ENCODE data around the gene HOXB3.

DNA sequence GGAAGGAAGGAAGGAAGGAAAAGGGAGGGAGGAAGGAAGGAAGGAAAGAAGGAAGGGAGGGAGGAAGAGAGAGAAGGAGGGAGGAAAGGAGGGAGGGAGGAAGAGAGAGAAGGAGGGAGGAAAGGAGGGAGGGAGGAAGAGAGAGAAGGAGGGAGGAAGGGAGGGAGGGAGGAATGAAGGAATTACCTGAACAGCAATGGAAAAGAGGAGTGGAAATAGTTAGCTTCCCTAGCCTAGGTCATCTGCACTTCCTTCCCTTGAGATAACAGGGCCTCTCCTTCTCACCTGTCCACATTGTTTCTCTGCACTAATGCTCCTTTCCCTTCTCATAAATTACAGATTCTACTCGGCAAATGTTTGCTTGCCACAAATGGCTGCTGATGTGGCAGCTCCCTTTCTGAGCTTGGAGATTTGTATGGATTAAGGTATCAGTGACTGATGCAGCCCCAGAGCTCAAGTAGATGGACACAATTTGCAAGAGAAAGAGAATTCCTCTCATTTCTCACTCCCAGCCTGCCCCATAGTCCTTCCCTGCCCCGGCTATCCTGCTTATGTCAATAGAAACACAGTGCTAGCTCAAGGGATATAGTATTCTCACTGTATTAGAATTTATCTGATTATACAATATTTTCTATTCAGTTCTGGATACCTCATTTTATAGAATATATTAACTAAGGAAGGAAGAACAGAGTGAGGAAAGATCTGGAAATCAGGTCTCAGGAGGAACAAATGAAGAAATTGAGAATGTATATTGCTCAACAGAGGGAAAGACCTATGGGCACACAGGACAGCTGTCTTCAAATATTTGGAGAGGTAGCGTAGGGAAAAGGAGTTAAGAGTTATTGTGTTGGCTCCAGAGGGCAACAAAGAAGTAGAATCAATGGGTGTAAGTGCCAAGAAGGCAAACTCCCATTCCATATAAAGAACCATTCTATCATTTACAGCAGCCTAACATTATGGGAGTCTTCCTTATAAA lies 73.8 kb downstream of the HOXB3 start:
- TF ChIP-seq POLR2A (IDR thresholded peaks at IDR 0.05) (no peak), CTCF (IDR thresholded peaks at IDR 0.05) (no peak)
